Body of pancreas (tissue), 4 donors: Measurements from ENCODE around the gene ATP8A2.

Experiments
- POLR2A ChIP-seq, 3 donors: fragments of 450-650 bp; IDR thresholded peaks; one replicate each; pipeline ENCODE4 v1.6.1; 2016; ENCODE audit warnings: antibody characterized with exemption in 3 of 3, mild to moderate bottlenecking in 2 of 3
- TF ChIP-seq, protein P1 (sequence below), 7 experiments: fragments of 450-650 bp in 4 of 7; fragments of 200-600 bp in 3 of 7; sonication (generic) in 3 of 7; IDR thresholded peaks; one replicate each; pipeline ENCODE4 v1.5.1; 2016 to 2019; ENCODE audit warnings: antibody characterized with exemption in 7 of 7

DNA sequence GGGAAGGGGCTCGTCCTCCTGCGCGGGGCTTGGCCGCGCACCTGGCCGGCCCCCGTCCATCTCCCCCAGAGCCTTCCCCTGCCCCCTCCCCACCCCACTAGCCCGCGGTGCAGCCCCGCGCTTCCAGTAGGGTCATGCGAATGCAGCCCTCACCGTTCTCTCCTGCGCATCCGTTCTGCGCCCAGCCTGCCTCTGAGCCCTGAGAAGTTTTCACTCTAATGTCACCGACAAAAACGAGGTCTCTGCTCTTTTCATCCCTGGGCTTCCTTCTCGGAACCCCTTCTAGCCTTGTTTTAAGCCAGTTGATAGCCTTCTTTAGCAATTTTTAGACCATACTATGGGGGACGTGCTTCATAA lies 97.4 kb downstream of the ATP8A2 start:
- TF ChIP-seq, protein P1, sequence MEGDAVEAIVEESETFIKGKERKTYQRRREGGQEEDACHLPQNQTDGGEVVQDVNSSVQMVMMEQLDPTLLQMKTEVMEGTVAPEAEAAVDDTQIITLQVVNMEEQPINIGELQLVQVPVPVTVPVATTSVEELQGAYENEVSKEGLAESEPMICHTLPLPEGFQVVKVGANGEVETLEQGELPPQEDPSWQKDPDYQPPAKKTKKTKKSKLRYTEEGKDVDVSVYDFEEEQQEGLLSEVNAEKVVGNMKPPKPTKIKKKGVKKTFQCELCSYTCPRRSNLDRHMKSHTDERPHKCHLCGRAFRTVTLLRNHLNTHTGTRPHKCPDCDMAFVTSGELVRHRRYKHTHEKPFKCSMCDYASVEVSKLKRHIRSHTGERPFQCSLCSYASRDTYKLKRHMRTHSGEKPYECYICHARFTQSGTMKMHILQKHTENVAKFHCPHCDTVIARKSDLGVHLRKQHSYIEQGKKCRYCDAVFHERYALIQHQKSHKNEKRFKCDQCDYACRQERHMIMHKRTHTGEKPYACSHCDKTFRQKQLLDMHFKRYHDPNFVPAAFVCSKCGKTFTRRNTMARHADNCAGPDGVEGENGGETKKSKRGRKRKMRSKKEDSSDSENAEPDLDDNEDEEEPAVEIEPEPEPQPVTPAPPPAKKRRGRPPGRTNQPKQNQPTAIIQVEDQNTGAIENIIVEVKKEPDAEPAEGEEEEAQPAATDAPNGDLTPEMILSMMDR (IDR thresholded peaks at IDR 0.05), result no peak
- TF ChIP-seq POLR2A (IDR thresholded peaks at IDR 0.05), result no peak
